ENCODE data around the gene C11orf58. TPM values are rescaled to one million over a fixed set of nuclear protein-coding genes. Genes with fewer than 3 reads are reported as not detected.

The C11orf58 gene
- 205 TPM for total RNA-seq

DNA sequence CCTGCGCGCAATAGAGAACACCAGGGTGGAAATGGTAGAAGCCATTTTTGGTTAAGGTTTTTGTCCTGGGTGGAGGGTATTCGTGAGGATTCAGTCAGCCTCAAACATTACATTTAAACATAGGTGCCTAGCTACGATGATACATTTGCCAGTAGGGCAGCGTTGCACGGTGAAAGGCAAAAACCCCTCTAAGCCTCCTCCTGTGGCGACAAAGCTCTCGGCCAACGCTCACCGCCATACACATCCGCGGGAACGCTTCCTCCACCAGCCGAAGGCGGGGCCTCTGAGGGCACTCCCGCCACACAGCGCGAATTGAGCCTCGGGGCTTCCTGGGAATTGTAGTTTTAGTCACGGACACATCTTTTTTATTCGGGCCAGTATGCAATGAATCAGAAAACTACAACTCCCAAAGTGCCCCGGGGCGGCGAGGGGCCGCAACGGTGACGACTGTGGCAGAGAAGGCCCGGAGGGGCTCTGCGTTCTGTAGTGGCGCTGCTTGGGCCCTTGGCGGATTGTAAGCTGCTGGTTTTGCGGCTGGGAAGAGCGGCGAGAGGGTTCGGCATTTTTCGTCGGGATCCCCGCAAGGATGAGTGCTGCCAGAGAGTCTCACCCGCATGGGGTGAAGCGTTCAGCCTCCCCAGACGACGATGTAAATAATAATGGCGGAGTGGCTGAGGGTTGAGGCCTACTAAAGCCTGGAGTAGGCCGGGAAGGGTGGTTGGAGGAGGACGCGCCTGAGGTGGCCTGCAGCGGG lies at the start of gene C11orf58:
C11orf58 (plus strand) TSS at position 455 of the 754 bp plus-strand sequence; CDS start at position 587, 132 bp downstream.
- peak within 1 kb of the TSS; percentile 87 for H3K4me3 ChIP-seq (ENCODE audit: low read length)
- no peaks in the 10 kb centered on the region for H3K27me3 ChIP-seq (ENCODE audit: insufficient read depth, low read length)
- no peaks in the 10 kb centered on the region for H3K9me3 ChIP-seq (ENCODE audit: low read depth, low read length)
- H3K4me1 ChIP-seq (ENCODE audit: insufficient read depth, low read length) = peaks cover 36% of the 10 kb centered on the region

DNA sequence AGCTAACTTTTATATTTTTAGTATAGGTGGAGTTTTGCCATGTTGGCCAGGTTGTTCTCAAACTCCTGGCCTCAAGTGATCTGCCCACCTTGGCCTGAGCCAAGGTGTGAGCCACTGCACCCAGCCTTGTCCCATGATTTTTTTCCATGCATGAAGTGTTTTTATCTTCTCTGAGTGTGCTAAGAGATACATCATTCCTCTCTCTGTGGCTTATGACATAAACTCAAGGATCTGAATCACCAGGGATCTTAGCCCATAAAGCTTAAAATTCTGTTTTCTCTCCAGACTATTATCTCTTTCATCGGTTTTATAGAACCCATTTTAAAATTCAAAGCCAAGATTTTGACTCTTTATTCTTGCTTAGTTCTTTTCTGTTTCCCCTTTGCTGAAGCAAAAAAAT lies 48.4 kb upstream of the C11orf58 start:
- Histone ChIP-seq H3K9me3 (ENCODE audit: low read depth, low read length) (no peaks in the 10 kb centered on the region), H3K4me3 (ENCODE audit: low read length) (no peak overlapping the region), H3K4me1 (ENCODE audit: insufficient read depth, low read length) (no peaks in the 10 kb centered on the region), H3K27me3 (ENCODE audit: insufficient read depth, low read length) (peaks cover 4% of the 10 kb centered on the region)

DNA sequence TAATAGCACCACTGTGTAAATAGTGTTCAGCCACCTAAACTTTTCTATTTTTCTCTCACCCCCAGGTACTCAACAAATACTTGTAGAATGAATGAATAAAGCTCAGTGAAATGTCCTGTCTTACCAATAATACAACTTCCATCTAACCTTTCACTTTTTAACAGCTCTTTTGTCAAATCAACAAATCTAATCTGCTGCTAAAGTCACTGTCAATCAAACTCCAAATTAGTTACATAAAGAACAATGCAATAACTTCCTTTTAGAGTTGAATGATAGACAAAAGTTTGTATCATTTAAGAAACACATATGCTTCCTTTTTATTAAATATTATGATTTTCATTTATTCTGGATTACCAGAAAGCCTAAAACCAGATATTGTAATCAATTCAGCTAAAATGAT lies 34.7 kb upstream of the C11orf58 start:
- H3K27me3 ChIP-seq (ENCODE audit: insufficient read depth, low read length) = peaks cover 11% of the 10 kb centered on the region
- no peaks in the 10 kb centered on the region for H3K9me3 ChIP-seq (ENCODE audit: low read depth, low read length)
- H3K4me3 ChIP-seq (ENCODE audit: low read length) = no peak overlapping the region
- H3K4me1 ChIP-seq (ENCODE audit: insufficient read depth, low read length) = no peaks in the 10 kb centered on the region

DNA sequence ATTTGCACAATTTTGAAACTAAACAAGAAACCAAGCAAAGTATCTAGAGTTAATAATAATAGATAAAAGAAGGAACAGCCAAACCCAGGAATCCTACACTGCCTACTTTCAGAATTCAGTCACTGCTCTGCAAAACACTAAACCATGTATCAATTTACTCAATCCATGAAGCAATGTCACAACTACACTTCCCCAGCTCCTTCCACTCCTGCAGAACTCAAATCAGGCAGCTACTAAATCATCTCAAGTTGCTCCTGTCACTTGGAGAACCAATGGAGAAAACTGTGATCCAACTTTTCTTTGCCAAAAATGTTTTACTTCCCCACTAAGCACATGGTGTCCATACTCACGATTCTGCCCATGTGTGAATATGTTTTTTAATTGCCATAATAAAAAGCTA lies 24.9 kb upstream of the C11orf58 start:
- no peaks in the 10 kb centered on the region for H3K9me3 ChIP-seq (ENCODE audit: low read depth, low read length)
- no peaks in the 10 kb centered on the region for H3K4me1 ChIP-seq (ENCODE audit: insufficient read depth, low read length)
- no peak overlapping the region for H3K4me3 ChIP-seq (ENCODE audit: low read length)
- H3K27me3 ChIP-seq (ENCODE audit: insufficient read depth, low read length) = no peaks in the 10 kb centered on the region

DNA sequence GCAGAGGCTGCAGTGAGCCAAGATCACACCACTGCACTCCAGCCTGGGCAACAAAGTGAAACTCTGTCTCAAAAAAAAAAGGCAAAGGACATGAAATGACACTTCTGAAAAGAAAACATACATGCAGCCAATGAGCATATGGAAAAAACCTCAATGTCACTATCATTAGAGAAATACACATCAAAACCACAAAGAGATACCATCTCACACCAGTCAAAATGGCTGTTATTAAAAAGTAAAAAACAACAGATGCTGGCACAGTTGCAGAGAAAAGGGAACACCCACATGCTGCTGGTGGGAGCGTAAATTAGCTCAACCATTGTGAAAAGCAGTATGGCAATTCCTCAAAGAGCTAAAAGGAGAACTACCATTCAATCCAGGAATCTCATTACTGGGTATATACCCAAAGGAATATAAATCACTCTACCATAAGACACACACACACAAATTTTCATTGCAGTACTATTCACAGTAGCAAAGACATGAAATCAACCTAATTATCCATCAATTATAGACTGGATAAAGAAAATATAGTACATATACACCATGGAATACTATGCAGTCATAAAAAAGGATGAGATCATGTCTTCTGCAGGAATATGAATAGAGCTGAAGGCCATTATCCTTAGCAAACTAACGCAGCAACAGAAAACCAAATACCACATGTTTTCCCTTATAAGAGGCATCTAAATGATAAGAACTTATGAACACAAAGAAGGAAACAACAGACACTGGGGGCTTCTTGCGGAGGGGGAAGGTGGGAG lies 15.7 kb upstream of the C11orf58 start:
- no peaks in the 10 kb centered on the region for H3K9me3 ChIP-seq (ENCODE audit: low read depth, low read length)
- H3K4me3 ChIP-seq (ENCODE audit: low read length) = no peak overlapping the region

DNA sequence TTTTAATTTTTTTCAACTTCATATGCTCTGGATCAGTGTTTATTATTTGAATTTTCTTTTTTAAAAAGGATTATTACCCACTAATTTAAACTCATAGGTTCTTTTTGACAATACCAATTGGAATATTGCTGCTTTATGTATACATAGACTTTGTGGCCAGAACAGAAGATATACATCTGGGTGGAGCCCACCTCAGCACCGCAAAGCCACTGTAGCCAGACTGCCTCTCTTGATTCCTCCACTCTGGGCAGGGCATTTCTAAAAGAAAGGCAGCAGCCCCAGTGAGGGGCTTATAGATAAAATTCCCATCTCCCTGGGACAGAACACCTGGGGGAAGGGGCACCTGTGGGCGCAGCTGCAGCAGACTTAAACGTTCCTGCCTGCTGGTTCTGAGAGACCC lies 10.6 kb upstream of the C11orf58 start:
- H3K27me3 ChIP-seq (ENCODE audit: insufficient read depth, low read length) = no peaks in the 10 kb centered on the region
- no peaks in the 10 kb centered on the region for H3K9me3 ChIP-seq (ENCODE audit: low read depth, low read length)
- no peak overlapping the region for H3K4me3 ChIP-seq (ENCODE audit: low read length)
- H3K4me1 ChIP-seq (ENCODE audit: insufficient read depth, low read length) = no peaks in the 10 kb centered on the region

More for the DNA sequence above, 15.7 kb upstream of the C11orf58 start:
- Histone ChIP-seq H3K27me3 (ENCODE audit: insufficient read depth, low read length) (no peaks in the 10 kb centered on the region), H3K4me1 (ENCODE audit: insufficient read depth, low read length) (no peaks in the 10 kb centered on the region)

DNA sequence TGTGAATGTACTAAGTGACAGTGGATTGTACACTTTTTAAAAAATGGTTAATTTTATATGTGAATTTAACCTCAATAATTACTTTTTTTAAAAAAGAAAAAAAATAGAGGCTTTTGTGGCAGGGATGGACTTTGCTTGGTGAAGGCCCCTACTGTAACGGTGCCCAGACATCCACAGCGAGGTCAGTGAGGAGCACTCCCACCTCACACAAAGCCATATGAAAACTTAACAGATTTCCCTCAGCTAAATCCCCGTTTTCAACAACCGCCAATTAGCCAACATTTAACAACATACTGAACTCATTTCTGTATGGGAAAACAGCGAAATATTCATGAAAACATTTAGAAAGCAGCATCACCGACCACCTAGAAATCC lies 642 bp upstream of the C11orf58 start:
- Histone ChIP-seq H3K4me3 (ENCODE audit: low read length) (peak overlapping the region; percentile 87), H3K4me1 (ENCODE audit: insufficient read depth, low read length) (peaks cover 36% of the 10 kb centered on the region), H3K27me3 (ENCODE audit: insufficient read depth, low read length) (no peaks in the 10 kb centered on the region), H3K9me3 (ENCODE audit: low read depth, low read length) (no peaks in the 10 kb centered on the region)

DNA sequence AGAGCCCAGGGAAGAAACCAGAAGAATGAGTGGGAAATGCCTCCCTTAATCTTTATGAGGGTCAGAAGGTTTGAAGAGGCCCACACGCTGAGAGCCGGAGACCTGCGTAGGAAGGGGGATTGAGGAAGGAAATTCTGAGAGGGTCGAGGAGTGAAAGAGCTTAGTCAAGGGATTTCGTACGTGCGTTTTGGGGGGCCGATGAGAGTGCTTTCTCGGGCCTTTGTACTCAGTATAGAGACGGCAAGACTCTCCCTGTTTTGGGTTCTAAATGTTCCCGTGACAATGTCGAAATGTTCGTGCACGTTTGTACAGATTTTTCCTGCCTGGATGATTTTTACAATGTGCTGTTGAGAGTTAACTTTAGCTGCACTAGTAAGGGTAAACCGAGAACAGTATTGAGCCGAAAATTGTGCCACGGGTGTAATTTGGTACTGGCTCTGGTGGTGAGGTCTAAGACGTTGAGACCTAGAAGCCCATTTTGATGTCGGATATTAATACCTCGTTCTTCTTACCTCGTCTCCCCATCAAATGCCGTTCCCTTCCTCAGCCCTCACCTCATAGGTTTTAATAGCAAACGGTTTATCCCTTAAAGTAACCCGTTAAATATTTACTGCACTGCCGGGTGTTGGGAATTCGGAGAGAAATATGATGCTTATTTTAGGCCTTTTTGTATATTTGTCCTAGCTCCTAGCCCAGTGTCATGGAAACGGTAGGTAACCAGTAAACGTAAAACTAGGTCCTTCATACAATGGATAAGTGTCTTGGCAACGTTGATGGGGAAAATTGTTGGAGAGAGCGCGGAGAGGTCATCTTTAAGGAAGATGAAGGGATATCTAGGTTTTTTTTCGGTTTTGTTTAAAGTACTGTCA lies 734 bp downstream of the C11orf58 start:
- Histone ChIP-seq H3K4me1 (ENCODE audit: insufficient read depth, low read length) (peaks cover 36% of the 10 kb centered on the region), H3K9me3 (ENCODE audit: low read depth, low read length) (no peaks in the 10 kb centered on the region), H3K27me3 (ENCODE audit: insufficient read depth, low read length) (no peaks in the 10 kb centered on the region), H3K4me3 (ENCODE audit: low read length) (peak overlapping the region; percentile 87)

DNA sequence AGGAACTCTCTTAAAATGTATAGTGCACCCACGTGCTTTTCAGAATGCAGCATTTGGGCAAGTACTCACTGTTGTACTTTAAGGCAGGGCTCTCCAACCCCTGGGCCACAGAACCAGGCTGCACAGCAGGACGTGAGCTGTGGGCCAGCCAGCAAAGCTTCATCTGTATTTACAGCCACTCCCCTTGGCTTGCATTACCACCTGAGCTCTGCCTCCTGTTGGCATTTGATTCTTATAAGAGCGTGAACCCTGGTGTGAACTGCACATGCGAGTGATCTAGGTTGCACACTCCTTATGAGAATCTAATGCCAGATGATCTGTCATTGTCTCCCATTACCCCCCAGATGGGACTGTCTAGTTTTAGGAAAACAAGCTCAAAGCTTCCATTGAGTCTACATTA lies 3.0 kb downstream of the C11orf58 start:
- H3K9me3 ChIP-seq (ENCODE audit: low read depth, low read length) = no peaks in the 10 kb centered on the region
- no peaks in the 10 kb centered on the region for H3K27me3 ChIP-seq (ENCODE audit: insufficient read depth, low read length)
- H3K4me1 ChIP-seq (ENCODE audit: insufficient read depth, low read length) = peaks cover 36% of the 10 kb centered on the region
- H3K4me3 ChIP-seq (ENCODE audit: low read length) = no peak overlapping the region

DNA sequence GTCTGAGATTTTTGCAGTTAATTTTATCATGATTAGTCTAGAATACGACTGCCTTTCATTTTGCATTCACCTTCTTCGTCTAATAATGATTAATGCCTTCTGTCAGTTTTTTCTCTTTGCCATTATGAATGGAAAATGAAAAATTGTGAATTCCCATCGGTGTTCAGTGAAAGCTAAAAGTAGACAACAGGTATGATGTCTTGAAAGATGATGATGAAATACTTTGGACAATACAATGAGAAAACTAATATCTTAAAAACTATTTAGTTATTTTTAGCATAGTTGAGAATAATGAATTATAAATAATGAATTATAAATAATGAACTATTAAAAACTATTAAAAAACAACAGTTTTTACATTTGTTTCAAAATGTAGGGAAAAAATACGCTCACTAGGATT lies 5.0 kb downstream of the C11orf58 start:
- peaks cover 29% of the 10 kb centered on the region for H3K4me1 ChIP-seq (ENCODE audit: insufficient read depth, low read length)

DNA sequence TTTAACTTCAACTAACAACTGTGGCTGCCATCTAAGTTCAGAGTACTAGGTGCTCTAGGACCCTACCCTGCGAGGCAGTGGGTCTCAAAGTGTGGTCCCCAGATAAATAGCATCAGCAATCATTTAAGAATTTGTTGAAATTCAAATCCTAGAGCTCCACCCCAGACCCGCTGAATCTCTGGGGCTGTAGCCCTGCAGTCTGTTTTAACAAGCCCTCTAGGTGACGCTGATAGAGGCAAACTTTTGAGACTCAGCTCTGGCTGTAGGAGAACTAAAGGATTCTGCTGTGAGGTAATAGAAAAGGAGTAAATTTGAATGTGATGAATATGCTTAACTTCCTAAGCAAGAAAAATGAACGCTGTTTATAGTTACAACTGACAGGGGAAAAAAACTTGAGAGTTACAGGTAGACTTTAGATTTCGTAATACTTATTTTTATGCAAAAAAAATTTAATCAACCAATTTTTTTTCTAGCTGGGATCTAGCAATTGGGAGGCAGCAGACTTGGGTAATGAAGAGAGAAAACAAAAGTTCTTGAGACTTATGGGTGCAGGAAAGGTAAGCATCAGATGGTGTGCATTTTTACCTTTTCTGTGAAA lies 5.8 kb downstream of the C11orf58 start:
- H3K4me1 ChIP-seq (ENCODE audit: insufficient read depth, low read length) = peaks cover 27% of the 10 kb centered on the region
- H3K4me3 ChIP-seq (ENCODE audit: low read length) = no peak overlapping the region

More for the DNA sequence above, 5.0 kb downstream of the C11orf58 start:
- Histone ChIP-seq H3K4me3 (ENCODE audit: low read length) (no peak overlapping the region), H3K9me3 (ENCODE audit: low read depth, low read length) (no peaks in the 10 kb centered on the region), H3K27me3 (ENCODE audit: insufficient read depth, low read length) (no peaks in the 10 kb centered on the region)

DNA sequence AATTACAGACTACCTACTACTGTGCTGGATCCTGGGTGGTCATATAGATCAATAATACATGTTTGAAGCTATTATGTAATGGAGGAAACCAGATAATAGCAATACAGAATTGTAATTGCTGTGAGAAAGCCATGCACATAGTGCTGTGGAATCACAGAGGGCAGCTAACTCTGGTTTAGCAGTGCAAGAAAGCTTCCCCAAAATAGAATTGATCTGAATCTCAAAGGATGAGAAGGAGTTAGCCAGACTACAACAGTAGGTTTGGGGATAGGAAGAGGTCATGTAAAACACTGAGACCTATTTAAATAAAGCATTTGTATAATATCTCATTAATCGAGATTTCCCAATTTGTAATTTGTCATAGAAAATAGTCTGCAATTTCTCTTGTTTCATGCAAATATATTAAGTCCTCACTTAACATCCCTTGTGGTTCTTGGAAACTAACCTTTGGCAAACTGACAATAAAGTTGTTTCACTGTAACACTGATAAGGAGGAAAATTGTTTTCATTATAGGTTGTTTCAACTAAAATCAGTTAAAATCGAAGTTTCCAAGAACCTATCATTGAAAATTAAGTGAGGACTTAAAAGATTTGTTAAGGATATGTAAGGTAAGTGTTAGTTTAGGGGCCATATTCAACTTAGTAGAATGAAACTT lies 7.6 kb downstream of the C11orf58 start:
- peaks cover 9% of the 10 kb centered on the region for H3K4me1 ChIP-seq (ENCODE audit: insufficient read depth, low read length)
- no peaks in the 10 kb centered on the region for H3K9me3 ChIP-seq (ENCODE audit: low read depth, low read length)
- no peak overlapping the region for H3K4me3 ChIP-seq (ENCODE audit: low read length)
- H3K27me3 ChIP-seq (ENCODE audit: insufficient read depth, low read length) = no peaks in the 10 kb centered on the region

More for the DNA sequence above, 5.8 kb downstream of the C11orf58 start:
- no peaks in the 10 kb centered on the region for H3K9me3 ChIP-seq (ENCODE audit: low read depth, low read length)
- H3K27me3 ChIP-seq (ENCODE audit: insufficient read depth, low read length) = no peaks in the 10 kb centered on the region

DNA sequence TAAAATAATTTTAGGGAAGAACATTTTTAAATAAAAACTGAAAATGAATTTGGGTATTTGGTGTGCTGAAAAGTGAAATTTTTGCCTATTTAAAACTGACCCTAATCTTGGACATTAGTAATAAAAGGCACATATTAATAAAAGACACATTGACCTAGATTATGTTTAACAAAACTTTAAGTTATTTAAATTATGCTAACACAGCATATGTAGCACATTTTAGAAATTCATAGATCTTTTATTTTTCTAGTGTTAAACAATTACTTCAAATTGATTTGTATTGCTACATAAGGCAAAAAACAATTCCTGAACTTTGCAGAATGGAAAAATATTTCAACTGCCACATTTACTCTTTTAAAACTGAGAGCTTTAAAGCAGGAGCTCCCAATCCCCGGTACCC lies 10.6 kb downstream of the C11orf58 start:
- no peaks in the 10 kb centered on the region for H3K9me3 ChIP-seq (ENCODE audit: low read depth, low read length)
- H3K4me3 ChIP-seq (ENCODE audit: low read length) = no peak overlapping the region
- no peaks in the 10 kb centered on the region for H3K27me3 ChIP-seq (ENCODE audit: insufficient read depth, low read length)
- H3K4me1 ChIP-seq (ENCODE audit: insufficient read depth, low read length) = no peaks in the 10 kb centered on the region

DNA sequence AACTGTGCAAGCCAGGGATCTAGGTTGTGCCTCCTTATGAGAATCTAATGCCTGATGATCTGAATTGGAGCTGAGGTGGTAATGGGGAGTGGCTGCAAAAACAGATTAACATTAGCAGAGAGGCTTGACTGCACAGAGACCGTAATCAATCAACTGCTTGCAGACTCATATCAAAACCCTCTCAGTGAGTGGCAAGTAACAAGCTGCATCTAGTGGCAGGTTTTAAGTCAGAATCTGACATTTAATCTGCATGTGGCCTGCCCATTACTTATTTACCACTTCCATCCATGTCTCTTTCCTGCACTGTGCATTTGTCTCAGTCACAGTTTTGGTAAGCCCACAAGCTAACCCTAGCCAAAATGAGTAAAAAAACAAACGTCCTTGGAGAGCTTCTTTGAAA lies 11.2 kb downstream of the C11orf58 start:
- H3K4me1 ChIP-seq (ENCODE audit: insufficient read depth, low read length) = no peaks in the 10 kb centered on the region
- no peak overlapping the region for H3K4me3 ChIP-seq (ENCODE audit: low read length)
- no peaks in the 10 kb centered on the region for H3K27me3 ChIP-seq (ENCODE audit: insufficient read depth, low read length)
- H3K9me3 ChIP-seq (ENCODE audit: low read depth, low read length) = no peaks in the 10 kb centered on the region

Measured in mononuclear cell (primary cell).